HEK293 (cell line): Measurements from ENCODE around the gene EPPIN.
"Not testable (repeated sequence)": the region's sequence is repeated elsewhere in the genome, so short reads cannot be mapped to it uniquely, and the experiment has no call there.

ENCODE experiments used
- CTCF ChIA-PET: fragments of 350-600 bp; formaldehyde crosslinking; extraction: SDS; loops from one replicate; lab custom pipeline; 2021; ENCODE audit warnings: antibody characterized with exemption; lab: Yijun Ruan, JAX
- POLR2A ChIA-PET: fragments of 300-600 bp; formaldehyde crosslinking; extraction: SDS; loops from one replicate; lab custom pipeline; 2020; ENCODE audit warnings: antibody characterized with exemption, inconsistent platforms; lab: Yijun Ruan, JAX
- H3K27ac ChIP-seq: fragments of 200-500 bp; sonication (Bioruptor generic); 2 replicates; pipeline ENCODE4 v1.5.1; 2014; ENCODE audit warnings: low read depth, low read length, control low read depth, inconsistent platforms; ENCODE audit errors: extremely low read depth
- H3K36me3 ChIP-seq, 2 experiments: fragments of 200-500 bp in 1 of 2; sonication (Bioruptor generic) in 1 of 2; 1 replicate in 1 of 2; 2 replicates in 1 of 2; pipeline ENCODE4 v1.5.1; 2014 to 2017; ENCODE audit warnings: inconsistent platforms in 2 of 2, low read length in 2 of 2; ENCODE audit not compliant: control insufficient read depth in 2 of 2, insufficient read depth in 1 of 2
- H3K4me1 ChIP-seq: fragments of 200-500 bp; sonication (Bioruptor generic); 2 replicates; pipeline ENCODE4 v1.5.1; 2014; ENCODE audit warnings: mild to moderate bottlenecking, low read length, inconsistent platforms; ENCODE audit not compliant: control insufficient read depth, insufficient read depth
- H3K4me3 ChIP-seq: 2 replicates; pipeline ENCODE4 v1.5.1; 2011; ENCODE audit warnings: low read depth, mild to moderate bottlenecking, control low read depth, low read length, moderate library complexity
- H3K9me3 ChIP-seq: fragments of 200-500 bp; sonication (Bioruptor generic); 2 replicates; pipeline ENCODE4 v1.5.1; 2014; ENCODE audit warnings: low read depth, low read length, inconsistent platforms; ENCODE audit not compliant: control insufficient read depth, insufficient read depth
- GLIS1 ChIP-seq: fragments of 450-650 bp; formaldehyde crosslinking; IDR thresholded peaks from 2 replicates; pipeline ENCODE4 v1.5.1; 2016; ENCODE audit warnings: missing biosample characterization, missing genetic modification characterization
- HOXA7 ChIP-seq: sonication (generic); formaldehyde crosslinking; IDR thresholded peaks from 2 replicates; pipeline ENCODE4 v1.8.1; 2022; ENCODE audit warnings: missing genetic modification reagents, borderline replicate concordance
- KLF10 ChIP-seq: fragments of 450-650 bp; IDR thresholded peaks from 2 replicates; pipeline ENCODE4 v1.5.1; 2018; ENCODE audit warnings: missing biosample characterization, mild to moderate bottlenecking, missing genetic modification characterization
- PRDM1 ChIP-seq: fragments of 450-650 bp; formaldehyde crosslinking; IDR thresholded peaks from 2 replicates; pipeline ENCODE4; 2016; ENCODE audit warnings: missing biosample characterization, missing genetic modification characterization
- YY2 ChIP-seq: fragments of 450-650 bp; formaldehyde crosslinking; IDR thresholded peaks from 2 replicates; pipeline ENCODE4 v1.5.1; 2016; ENCODE audit warnings: missing biosample characterization, missing genetic modification characterization
- ZBTB1 ChIP-seq: fragments of 450-650 bp; formaldehyde crosslinking; IDR thresholded peaks from 2 replicates; pipeline ENCODE4 v1.5.1; 2016; ENCODE audit warnings: missing biosample characterization, missing genetic modification characterization
- ZFP37 ChIP-seq: fragments of 450-650 bp; formaldehyde crosslinking; IDR thresholded peaks from 2 replicates; pipeline ENCODE4 v1.5.1; 2016; ENCODE audit warnings: missing biosample characterization, missing genetic modification characterization
- ZNF24 ChIP-seq: fragments of 450-650 bp; formaldehyde crosslinking; IDR thresholded peaks from 2 replicates; pipeline ENCODE4 v1.5.1; 2016; ENCODE audit warnings: missing biosample characterization, missing genetic modification characterization
- ZNF362 ChIP-seq: fragments of 450-650 bp; formaldehyde crosslinking; IDR thresholded peaks from 2 replicates; pipeline ENCODE4 v1.5.1; 2016; ENCODE audit warnings: missing biosample characterization, missing genetic modification characterization
- ZNF518A ChIP-seq: fragments of 450-650 bp; formaldehyde crosslinking; conservative IDR thresholded peaks from 2 replicates; pipeline ENCODE4 v1.5.1; 2016; ENCODE audit warnings: low read depth, missing biosample characterization, missing genetic modification characterization

EPPIN gene

DNA sequence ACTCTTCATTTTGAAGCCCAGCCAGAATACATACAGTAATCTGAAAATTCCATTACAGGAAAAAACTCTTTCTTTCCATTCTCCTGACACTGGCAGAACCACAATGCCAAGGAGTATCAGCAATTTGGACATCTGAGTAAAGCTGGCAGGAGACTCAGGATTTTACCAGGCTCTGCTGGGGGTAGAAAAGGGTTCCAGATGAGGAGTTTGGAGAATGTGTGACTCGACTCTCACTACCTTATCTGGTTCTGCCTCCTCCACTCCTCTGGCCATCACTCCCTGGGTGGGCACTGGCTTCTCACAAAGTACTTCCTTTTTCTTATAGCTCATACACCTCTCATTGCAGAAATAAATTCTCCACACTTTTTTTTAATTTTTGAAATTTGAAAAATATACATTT, 42.5 kb upstream of the EPPIN start:
- CTCF ChIA-PET, result interaction anchor here (0.6 to 2.1 kb wide), 3 partner anchors 182 to 289 kb away, joined by 3 to 11 read pairs (median 4); no protein-coding TSS in a partner anchor
- H3K36me3 ChIP-seq, result no peaks in the 10 kb centered on the region
- H3K27ac ChIP-seq, result no peak overlapping the region
- H3K4me3 ChIP-seq, result no peak overlapping the region
- H3K9me3 ChIP-seq, result no peaks in the 10 kb centered on the region
- POLR2A ChIA-PET, result no interaction called here
- no peaks in the 10 kb centered on the region for H3K4me1 ChIP-seq
- no peak for TF ChIP-seq ZNF362 (tag by site-specific recombination)
- TF ChIP-seq GLIS1 (tag by site-specific recombination), result peak; percentile 73
- no peak for TF ChIP-seq ZNF24
- TF ChIP-seq ZNF518A (tag by site-specific recombination), result no peak
- TF ChIP-seq ZBTB1, result no peak
- no peak for TF ChIP-seq ZFP37 (tag by site-specific recombination)
- TF ChIP-seq YY2 (tag by site-specific recombination), result no peak
- TF ChIP-seq HOXA7, result no peak

DNA sequence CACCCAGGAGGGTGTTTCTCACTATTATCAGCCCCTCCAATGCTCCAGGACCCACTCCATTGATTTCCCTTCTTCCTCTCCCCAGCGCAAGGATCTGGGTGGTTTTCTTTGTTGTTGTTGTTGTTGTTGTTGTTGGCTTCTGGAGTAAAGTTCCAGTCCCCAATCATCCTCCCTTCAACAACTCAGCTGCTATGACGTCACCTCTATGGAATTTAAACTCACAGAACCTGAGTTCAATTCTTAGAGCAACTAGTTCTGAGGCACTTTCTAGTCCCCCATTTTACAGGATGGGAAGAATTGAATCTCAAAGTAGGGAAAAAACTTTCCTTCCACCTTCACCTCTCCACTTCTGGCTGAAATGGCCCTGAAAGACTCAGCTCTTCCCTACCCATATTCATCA, 41.6 kb upstream of the EPPIN start:
- no peak overlapping the region for H3K27ac ChIP-seq
- no peaks in the 10 kb centered on the region for H3K36me3 ChIP-seq
- CTCF ChIA-PET, result interaction anchor here (2.1 kb wide), 1 partner anchor 182 kb away, joined by 11 read pairs; no protein-coding TSS in a partner anchor
- POLR2A ChIA-PET, result no interaction called here
- TF ChIP-seq KLF10, result no peak
- TF ChIP-seq PRDM1 (tag by site-specific recombination), result 0 out of 2 replicates have a peak, but pooled peaks have one; percentile 18
- TF ChIP-seq, all 188 proteins: peak for 1
- Histone ChIP-seq H3K9me3 (no peaks in the 10 kb centered on the region), H3K4me3 (no peak overlapping the region), H3K4me1 (no peaks in the 10 kb centered on the region)

DNA sequence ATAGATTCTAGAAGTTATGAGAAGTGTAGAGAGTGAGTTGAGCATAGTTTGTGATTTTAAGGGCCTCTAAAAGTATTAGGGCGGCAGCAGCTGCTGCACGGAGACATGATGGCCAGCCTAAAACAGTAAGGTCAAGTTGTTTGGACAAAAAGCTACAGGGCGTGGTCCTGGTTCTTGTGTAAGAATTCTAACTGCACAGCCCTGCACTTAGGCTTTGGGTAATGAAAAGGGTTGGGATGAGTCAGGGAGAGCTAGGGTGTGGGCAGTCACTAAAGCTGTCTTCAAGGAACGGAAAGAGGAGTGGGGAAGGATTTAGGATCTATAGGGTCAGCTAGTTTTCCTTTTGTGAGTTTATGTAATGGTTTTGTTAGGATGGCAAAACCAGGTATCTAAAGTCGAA, 38.8 kb upstream of the EPPIN start:
- H3K36me3 ChIP-seq, H3K4me3 ChIP-seq, H3K4me1 ChIP-seq, H3K9me3 ChIP-seq, H3K27ac ChIP-seq, POLR2A ChIA-PET: not testable (repeated sequence)
- CTCF ChIA-PET, result interaction anchor here (0.6 to 1.2 kb wide), 3 partner anchors 68 to 185 kb away, joined by 3 to 4 read pairs (median 4); no protein-coding TSS in a partner anchor

DNA sequence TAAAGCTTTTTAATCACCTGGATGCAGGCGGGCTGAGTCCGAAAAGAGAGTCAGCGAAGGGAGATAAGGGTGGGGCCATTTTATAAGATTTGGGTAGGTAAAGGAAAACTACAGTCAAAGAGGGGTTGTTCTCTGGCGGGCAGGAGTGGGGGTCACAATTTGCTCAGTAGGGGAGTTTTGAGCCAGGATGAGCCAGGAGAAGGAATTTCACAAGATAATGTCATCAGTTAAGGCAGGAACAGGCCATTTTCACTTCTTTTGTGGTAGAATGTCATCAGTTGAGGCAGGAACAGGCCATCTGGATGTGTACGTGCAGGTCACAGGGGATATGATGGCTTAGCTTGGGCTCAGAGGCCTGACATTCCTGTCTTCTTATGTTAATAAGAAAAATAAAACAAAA, 37.1 kb upstream of the EPPIN start:
- H3K9me3 ChIP-seq, H3K36me3 ChIP-seq, H3K4me1 ChIP-seq, H3K4me3 ChIP-seq, POLR2A ChIA-PET, H3K27ac ChIP-seq: not testable (repeated sequence)
- CTCF ChIA-PET, result interaction anchor here (0.7 to 2.3 kb wide), 3 partner anchors 8 to 186 kb away, joined by 3 to 9 read pairs (median 4); no protein-coding TSS in a partner anchor
